Hippocampal formation (tissue), 2 donors: Measurements from ENCODE around the gene FADS3.

Source experiments
- DNase-seq, 2 donors: peaks; one replicate each; lab custom pipeline; 2025; lab: John Stamatoyannopoulos, UW

FADS3 gene

GRCh38 chr11:61879152-61879551 is 12.2 kb downstream of the FADS3 start:
- DNase-seq = no peak

- no peak for DNase-seq
Measured at GRCh38 chr11:61875698-61876097, 15.6 kb downstream of the FADS3 start.

GRCh38 chr11:61874853-61875252 is 16.5 kb downstream of the FADS3 start:
- DNase-seq = no peak

DNA sequence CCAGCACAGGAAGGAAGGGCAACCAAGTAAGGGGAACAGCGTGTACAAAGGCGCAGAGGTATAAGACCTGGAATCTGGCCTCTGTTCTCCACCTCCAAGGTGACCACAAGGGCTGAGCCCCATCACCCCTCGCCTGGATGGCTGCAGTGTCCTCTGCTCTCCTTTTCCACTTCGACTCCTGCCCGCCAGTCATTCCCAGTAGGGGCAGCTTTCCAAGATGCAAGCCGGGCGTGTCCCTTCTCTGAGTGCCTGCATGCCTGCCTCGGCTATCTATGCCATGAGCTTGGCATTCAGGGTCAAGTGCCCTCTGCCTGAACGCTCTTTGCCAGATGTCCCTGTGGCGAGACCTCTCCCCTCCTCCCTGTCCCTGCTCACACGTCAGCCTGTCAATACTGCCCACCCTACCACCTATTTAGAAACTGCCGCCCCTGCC is 17.0 kb downstream of the FADS3 start:
- DNase-seq = no peak

DNA sequence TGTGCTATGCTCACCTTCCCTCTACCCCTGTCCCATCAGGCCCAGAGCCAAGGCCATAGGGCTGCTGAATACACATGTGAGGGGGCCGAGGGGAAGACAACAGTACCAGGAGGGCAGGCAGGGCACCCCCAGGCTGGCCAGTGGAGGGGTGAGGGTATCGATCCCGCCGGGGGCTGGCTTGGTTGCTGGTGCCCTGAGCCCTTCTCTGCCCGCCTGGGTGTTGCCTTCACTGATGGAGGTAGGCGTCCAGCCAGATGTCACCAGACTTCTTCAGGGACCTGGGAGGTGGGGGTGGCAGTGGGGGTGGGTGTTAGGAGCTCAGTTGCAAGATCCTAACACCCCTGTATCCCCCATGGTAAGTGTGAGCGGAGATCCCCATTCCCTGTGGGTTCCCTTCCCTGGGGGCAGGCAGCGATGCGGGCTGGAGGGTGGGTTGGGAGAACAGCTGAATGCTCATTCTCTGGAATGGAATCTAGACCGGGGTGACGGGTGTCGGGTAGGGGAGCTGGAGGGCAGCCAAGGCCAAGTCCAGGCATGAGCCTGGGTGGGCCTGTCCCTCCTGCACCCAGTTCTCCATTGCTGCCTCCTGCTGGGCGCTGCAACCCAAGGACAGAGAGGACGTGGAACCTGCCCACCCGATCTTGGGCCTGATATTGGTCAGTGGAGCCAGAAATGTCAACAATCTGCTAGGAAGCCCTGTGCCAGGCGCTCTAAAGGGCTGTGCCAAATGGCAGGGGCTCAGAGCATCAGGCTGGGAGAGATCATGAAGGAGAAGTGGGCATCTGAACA is 17.6 kb downstream of the FADS3 start:
- DNase-seq = no peak

GRCh38 chr11:61872935-61873565 is 18.3 kb downstream of the FADS3 start:
- DNase-seq = no peak

DNA sequence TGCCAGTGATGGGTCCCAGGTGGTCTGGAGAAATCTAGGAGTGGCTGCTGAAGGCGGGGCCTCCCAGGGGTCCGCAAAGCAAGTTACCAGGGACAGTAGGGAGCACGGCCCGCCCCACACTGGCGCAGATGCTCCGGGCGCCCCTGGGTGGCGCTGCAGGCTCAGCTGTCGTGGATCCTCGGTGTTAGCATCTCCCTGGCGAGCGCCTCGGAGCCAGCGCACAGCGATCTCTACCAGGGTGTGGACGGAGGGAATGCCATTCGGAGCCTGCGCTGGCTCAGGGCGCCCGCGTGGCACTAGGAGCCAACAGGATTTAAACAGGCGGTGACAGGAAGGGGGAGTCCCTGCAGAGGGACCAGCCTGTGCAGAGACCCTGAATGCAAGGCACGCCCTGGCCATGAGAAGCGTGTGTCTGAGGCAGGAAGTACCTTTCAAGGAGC is 20.2 kb downstream of the FADS3 start:
- DNase-seq = peak; percentile 70 to 71

DNA sequence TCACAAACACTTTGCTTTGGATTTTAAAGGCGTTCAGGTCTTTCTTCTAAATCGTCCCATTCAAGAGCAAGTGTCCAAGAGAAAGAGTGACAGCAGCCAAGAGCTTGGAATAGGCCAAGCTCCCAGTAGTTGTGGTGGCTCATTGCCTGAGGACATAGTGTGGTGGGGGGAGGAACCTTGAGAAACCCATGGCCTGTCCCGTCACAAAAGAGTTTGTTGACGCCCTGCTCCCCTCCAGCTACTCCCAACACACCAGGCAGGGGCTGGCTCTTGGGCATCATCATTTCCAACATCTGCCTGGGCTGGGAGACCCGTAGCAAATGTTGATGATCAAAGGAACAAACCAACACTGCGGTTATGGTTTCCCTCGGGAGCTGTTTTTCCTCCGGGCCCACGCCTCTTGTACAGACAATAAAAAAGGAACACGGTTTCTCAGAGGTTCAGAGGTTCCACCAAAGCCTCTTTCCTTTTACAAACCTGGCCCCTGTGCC is 20.8 kb downstream of the FADS3 start:
- no peak for DNase-seq

- no peak for DNase-seq
Measured at GRCh38 chr11:61869708-61870451, 21.5 kb downstream of the FADS3 start.

DNA sequence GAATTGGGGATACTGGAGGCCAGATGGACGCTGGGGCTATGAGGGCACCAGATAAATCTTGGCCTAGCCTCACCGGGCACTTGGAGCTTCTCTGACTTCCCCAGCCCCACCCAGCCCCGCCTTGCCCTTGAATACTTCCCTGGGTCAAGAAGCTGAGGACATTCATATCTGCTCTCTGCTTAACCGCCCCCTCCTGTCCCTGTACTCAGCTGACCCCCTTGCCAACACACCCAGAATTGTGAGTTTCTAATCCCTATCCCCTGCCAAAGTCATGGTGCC is 22.0 kb downstream of the FADS3 start:
- no peak for DNase-seq

GRCh38 chr11:61868571-61869428 is 22.5 kb downstream of the FADS3 start:
- DNase-seq = no peak

GRCh38 chr11:61866958-61867343 is 24.4 kb downstream of the FADS3 start:
- no peak for DNase-seq

GRCh38 chr11:61866231-61866957 is 25.0 kb downstream of the FADS3 start:
- no peak for DNase-seq

DNA sequence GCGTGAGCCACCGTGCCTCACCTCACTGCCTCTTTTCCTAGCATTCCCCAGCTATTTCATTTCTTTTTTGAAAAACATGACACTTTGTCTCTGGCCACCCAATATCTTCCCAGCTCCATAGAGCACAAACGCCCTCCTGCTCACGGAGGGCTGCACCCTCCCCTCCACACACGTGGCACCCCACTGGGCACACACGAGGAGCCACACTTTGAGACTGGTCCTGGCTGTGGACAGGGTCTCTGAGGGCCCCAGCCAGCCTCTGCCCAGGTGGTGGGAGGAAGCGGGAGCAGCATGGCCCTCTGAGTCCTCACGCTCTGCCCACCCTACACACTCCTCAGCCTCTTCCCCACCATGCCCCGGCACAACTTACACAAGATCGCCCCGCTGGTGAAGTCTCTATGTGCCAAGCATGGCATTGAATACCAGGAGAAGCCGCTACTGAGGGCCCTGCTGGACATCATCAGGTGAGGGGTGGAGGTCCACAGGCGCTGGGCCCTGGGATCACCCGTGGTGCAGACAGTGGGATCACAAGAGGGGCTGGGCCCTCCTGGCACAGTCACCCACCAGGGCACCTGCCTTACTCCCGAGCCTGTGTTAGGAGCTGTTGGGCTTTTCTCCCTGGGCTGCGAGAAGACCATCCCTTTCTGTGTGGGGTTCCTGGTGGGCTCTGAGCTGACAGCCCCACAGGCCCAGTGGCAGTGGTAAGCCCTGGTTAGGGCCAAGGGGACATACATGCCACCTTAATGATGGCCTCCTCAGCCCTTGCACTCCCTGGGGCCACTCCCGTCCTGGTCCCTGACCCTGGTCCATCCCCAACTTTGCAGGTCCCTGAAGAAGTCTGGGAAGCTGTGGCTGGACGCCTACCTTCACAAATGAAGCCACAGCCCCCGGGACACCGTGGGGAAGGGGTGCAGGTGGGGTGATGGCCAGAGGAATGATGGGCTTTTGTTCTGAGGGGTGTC is 26.2 kb downstream of the FADS3 start:
- no peak for DNase-seq

- DNase-seq = no peak
Measured at GRCh38 chr11:61863548-61864081, 27.7 kb downstream of the FADS3 start.

DNA sequence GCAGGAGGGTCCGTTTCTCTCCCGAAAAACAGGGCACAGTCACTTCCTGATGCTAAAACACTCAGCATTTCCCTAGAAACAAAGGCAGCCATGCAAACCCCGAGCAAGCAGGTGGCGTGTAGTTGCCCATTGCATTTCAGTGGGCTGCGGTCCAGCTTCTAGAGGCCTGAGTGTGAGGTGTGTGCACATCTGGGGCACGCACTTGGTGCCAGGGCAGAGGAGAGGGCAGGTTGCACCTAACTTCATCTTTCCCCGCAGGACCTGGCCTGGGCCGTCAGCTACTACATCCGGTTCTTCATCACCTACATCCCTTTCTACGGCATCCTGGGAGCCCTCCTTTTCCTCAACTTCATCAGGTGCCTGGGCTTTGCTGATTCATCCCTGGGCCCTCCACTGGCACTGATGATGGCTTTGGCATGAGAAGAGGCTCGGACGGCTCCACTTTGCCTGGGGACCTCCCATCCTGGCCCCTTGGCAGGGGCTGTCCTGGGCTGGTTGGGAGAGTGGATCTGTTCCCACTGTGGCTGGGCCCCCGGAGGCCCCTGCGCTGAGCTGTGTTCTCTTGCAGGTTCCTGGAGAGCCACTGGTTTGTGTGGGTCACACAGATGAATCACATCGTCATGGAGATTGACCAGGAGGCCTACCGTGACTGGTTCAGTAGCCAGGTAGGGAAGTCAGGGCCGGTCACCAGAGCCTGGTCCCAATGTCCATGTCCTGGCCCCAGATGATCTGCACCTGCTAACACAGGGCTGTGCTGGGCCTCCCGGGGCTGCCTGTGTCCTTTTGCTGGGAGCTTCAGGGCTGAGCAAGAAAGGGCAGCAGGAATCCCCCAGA is 28.4 kb downstream of the FADS3 start:
- no peak for DNase-seq

- DNase-seq = no peak
Measured at GRCh38 chr11:61861634-61862033, 29.7 kb downstream of the FADS3 start.

DNA sequence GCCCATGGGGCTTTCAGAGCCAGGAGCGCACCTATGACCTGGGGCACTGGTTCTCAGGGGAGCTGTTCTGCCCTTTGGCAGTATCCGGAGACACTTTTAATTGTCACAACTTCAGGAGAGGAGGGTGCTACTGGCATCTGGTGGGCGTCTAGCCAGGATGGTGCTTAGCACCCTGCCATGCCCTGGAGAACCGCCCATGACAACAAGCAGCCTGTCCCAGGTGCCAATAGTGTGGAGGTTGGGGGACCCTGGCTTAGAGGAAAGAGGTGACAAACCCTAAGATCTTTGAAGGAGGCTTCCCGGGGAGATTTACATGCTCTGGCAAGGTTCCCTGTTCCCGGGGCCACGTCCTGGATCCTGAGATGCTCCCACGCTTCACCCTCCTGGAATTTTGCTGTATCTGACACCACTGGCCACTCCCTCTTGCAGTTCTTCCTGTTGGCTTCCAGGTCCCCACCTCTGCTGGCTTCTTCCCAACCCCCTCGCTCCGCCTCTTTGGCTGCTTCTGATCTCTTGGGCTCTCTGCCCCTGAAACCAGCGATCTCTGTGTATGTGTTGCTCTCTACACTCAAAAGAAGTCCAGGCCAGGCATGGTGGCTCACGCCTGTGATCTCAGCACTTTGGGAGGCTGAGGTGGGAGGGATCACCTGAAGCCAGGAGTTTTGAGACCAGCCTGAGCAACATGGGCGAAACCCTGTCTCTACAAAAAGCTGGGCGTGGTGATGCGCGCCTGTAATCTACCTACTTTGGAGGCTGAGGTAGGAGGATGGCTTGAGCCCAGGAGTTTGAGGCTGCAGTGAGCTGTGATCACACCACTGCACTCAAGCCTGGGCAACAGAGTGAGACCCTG is 31.1 kb downstream of the FADS3 start:
- DNase-seq = no peak
